AG08396 (cell line): ENCODE measurements around the gene BCL2A1.
"Not testable (repeated sequence)": the region's sequence is repeated elsewhere in the genome, so short reads cannot be mapped to it uniquely, and the experiment has no call there.

Experiments
- DNase-seq: peaks from one replicate; pipeline ENCODE4 v3.0.0; 2012; ENCODE audit warnings: low spot score, mixed read lengths

BCL2A1 gene

DNA sequence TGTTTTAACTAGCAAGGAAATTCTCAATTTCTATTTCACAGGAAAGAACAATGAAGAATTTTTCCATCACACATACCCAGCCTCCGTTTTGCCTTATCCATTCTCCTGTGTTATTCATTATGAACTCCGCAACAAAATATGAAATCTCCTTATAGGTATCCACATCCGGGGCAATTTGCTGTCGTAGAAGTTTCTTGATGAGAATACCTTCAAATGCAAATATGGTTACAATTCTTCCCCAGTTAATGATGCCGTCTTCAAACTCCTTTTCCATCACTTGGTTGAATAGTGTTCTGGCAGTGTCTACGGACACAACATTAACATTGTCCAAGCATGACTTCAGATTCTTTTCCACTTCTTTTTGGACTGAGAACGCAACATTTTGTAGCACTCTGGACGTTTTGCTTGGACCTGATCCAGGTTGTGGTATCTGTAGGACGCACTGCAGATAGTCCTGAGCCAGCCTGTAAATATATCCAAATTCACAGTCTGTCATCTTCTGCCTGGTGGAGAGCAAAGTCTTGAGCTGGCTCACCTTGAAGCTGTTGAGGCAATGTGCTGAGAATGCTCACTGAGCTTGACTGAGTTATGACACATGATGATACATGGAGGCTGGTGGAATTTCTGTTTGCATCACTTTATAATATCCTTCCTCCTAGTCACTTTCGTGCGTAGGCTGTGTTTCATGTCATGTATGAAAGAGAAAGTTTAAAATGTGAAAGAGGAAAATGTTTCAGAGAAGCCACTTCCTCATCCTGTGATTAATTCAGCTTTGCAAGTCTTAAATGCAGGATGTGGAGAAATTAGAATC lies at the start of gene BCL2A1:
Gene BCL2A1 (minus strand): TSS at position 573 of the 811 bp plus-strand sequence. CDS start 77 bp downstream, at position 496.
- peak; percentile 63 for DNase-seq

GRCh38 chr15:80020731-80021130 lies 49.7 kb upstream of the BCL2A1 start:
- DNase-seq = no peak

DNA sequence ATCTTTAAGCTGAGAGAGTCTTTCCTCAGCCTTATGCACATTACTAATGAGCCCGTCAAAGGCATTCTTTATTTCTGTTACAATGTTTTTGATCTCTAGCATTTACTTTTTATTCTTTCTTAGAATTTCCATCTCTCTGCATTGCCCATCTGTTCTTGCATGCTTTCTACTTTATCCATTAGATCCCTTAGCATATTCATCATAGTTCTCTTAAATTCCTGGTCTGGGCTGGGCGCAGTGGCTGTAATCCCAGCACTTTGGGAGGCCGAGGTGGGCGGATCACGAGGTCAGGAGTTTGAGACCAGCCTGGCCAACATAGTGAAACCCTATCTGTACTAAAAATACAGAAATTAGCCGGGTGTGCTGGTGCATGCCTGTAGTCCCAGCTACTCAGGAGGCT lies 49.2 kb upstream of the BCL2A1 start:
- DNase-seq = not testable (repeated sequence)

GRCh38 chr15:80019168-80019745 lies 48.3 kb upstream of the BCL2A1 start:
- DNase-seq = no peak

- not testable (repeated sequence) for DNase-seq
These were observed 46.1 kb upstream of the BCL2A1 start for GRCh38 chr15:80017139-80017538.

DNA sequence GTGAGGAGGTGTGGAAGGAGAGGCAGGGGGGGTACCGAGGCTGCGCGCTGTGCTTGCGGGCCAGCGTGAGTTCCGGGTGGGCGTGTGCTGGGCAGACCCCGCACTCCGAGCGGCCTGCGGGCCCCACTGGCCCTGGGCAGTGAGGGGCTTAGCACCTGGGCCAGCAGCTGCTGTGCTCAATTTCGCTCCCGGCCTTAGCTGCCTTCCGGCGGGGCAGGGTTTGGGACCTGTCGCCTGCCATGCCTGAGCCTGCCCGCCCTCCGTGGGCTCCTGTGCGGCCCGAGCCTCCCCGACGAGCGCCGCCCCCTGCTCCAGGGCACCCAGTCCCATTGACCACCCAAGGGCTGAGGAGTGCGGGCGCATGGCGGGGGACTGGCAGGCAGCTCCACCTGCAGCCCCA lies 45.5 kb upstream of the BCL2A1 start:
- not testable (repeated sequence) for DNase-seq

- DNase-seq = no peak
These were observed 44.2 kb upstream of the BCL2A1 start for GRCh38 chr15:80015156-80015555.

DNA sequence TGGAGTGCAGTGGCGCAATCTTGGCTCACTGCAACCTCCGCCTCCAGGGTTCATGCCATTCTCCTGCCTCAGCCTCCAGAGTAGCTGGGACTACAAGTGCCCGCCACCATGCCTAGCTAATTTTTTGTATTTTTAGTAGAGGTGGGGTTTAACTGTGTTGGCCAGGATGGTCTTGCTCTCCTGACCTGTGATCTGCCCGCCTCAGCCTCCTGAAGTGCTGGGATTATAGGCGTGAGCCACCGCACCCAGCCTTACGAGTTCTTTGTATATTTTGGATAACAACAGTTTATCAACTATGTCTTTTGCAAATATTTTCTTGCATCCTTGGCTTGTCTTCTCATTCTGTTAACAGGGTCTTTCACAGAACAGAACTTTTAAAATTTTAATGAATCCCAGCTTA lies 43.2 kb upstream of the BCL2A1 start:
- not testable (repeated sequence) for DNase-seq

DNA sequence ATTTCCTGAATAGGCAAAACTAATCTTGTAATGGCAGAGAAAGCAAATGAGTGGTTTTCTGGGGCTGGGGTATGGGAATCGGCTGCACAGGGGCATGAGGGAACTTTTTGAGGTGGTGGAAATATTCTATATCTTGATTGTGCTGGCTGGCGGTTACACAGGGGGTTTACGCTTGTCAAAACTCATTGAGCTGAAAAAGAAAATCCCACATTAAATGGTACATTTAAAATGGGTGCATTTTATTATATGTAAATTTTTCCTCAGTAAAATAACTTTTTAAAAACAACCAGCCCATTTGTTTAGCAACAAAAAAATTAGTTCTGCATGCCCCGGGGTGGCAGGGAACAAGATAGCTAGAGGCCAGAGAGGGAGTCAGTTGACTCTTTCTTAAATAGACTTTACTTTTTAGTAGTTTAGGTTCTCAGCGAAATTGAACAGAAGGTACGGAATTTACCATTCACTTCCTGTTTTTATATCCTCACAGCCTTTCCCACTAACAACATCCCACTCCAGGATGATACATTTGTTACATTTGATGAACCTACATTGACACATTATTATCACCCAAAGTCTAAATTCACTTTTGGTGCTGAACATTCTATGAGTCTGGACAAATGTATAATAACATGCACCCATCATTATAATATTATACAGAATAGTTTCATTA lies 41.2 kb upstream of the BCL2A1 start:
- DNase-seq = no peak

GRCh38 chr15:80011596-80011995 lies 40.6 kb upstream of the BCL2A1 start:
- no peak for DNase-seq

- DNase-seq = peak; percentile 65
These were observed 40.1 kb upstream of the BCL2A1 start for GRCh38 chr15:80011041-80011523.

- peak; percentile 15 for DNase-seq
These were observed 39.2 kb upstream of the BCL2A1 start for GRCh38 chr15:80010131-80010673.

- no peak for DNase-seq
These were observed 36.5 kb upstream of the BCL2A1 start for GRCh38 chr15:80007532-80007931.

DNA sequence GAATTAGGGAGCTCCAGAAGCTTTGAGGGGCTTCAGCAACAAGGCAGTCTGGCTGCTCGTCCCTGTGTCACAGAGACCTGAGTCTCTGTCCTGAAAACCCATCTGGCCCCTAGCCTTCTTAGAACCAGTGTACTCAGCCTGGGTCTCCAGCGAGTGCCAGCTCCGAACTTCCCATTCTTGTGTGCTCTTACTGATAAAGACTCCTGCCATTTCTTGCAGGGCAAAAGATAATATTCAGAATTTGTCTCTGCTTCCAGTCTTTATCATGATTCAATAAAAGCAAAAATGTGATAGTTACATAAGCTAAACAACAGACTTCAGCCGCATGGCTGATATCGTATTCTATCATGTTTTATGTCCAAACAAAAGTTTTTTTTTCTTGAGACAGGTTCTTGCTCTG lies 36.0 kb upstream of the BCL2A1 start:
- no peak for DNase-seq

DNA sequence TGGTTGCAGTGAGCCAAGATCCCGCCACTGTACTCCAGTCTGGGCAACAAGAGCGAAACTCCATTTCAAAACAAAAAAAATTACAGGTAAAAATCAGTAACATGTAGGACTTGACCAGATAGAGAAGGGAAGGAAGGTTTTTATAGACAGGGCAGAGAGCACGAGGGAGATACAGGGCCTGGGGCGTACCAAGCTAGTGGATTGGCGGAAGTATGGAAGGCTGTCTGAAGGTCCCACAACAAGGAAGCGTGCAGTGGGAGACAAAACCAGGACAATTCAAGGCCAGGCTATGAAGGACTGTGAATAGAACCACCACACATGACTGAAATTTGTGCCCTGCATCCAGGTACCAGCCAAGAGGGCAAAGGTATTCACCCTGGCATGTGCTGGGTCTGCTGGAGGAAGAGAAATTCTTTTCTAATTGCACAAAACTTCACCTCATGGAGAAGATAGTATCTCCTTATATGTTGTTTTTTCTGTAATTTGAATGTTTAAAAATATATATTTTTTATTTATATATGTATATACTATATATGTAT lies 33.0 kb upstream of the BCL2A1 start:
- DNase-seq = no peak

DNA sequence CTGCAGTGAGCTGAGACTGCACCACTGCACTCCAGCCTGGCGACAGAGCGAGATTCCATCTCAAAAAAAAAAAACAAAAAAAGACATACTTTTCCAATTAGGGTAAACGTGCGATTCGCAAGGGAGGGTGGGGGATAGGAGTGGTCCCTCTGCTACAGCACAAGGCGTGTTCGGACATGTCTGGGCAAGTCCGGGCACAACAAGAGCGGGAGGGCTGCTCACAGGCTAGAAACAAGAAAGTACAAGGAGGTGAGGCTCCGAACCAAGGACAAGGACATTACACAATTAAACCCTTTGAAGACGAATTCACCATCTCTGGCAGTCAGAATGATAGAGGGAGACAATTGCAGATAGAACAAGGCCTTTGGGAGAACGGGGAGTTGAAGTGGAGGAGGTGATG lies 32.2 kb upstream of the BCL2A1 start:
- DNase-seq = no peak

GRCh38 chr15:80002267-80002666 lies 31.3 kb upstream of the BCL2A1 start:
- DNase-seq = no peak

DNA sequence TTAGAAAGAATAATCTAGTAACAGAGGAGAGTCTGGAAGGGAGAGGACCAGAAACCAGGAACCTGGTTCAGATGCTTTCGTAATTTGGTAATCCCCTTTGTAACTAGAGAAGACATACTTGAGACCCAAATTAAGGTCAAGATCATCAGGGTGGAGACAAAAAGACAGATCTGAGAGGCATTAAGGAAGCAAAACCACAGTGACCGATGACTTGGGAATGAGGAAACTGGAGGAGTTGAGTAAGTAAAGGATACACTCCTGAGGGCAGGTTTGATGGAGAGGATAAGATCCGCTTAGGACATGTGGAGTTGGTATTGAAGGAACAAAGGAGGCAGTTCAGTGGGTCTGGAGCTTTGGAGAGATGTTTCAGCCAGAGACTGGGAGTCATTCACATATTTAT lies 23.6 kb upstream of the BCL2A1 start:
- DNase-seq = no peak

- no peak for DNase-seq
These were observed 20.8 kb upstream of the BCL2A1 start for GRCh38 chr15:79991826-79992225.

DNA sequence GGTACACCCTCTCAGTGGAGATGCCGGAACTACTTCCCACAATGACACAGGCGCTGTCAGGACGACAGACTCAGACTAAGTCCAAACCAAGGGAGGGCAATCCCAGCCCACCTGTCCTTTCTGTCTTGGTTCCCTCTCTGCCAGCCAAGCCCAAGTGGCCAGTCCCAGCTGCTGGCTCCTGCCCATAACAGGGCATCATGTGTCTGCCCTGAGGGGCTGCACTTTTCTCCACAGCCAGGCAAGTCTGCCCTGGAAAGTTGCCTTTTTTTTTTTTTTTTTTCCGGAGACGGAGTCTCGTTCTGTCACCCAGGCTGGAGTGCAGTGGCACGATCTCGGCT lies 20.0 kb upstream of the BCL2A1 start:
- no peak for DNase-seq

GRCh38 chr15:79990280-79990996 lies 19.4 kb upstream of the BCL2A1 start:
- no peak for DNase-seq

GRCh38 chr15:79989682-79990081 lies 18.7 kb upstream of the BCL2A1 start:
- no peak for DNase-seq
